ENCODE measurements around the gene CORO1C. TPM values are rescaled to one million over a fixed set of nuclear protein-coding genes. Genes with fewer than 3 reads are reported as not detected.
A peak's percentile ranks its signal among the peaks of the same experiment; 100 is the strongest.

CORO1C gene
- total and polyA plus RNA-seq, 9 of the 15 experiments (the other 6 are each of a cell fraction or from before 2014, with no cell fraction given) = 55.2 to 280 (median 150) TPM

DNA sequence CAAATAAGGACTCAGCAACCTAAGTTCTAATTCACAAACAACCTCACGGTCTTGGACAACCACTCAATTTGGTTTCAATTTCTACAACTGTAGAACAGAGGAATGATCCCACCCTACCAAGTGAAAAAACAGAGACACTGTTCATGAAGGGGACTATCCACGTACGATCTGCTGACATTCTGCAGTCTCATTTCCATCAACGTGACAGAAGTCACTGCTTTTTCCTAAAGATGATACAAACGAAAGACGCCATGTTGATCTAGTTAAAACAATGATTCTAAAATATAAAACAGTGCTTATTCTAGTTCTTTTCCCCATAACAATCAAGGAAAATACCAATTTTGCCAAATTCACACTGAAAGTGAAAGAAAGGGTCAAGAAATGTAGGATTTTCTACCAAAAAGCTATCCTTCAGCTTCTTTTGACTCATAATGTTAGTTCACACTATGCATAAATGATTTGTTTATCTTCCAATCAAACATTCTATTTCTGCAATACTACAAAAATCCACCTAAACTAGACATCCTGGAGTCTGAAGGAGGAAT lies 38.1 kb downstream of the CORO1C start (continued):
- TF ChIP-seq KDM4B (IDR thresholded peaks at IDR 0.05; ENCODE audit: borderline replicate concordance in 2 of 2, low read depth in 1 of 2) (no peak), ZNF133 (CRISPR knock-in tag; IDR thresholded peaks at IDR 0.05) (no peak), TBL1XR1 (IDR thresholded peaks at IDR 0.05; ENCODE audit: low read length in 2 of 2) (no peak), NR2C1 (IDR thresholded peaks at IDR 0.05) (no peak), NR2C1 (tag; IDR thresholded peaks at IDR 0.05) (peak; percentile 21; the same call in 1 of the 2 replicates), ZNF197 (CRISPR knock-in tag; IDR thresholded peaks at IDR 0.05; ENCODE audit: low read depth) (0 out of 2 replicates have a peak, but pooled peaks have one; percentile 19), U2AF2 (optimal IDR thresholded peaks at IDR 0.05; ENCODE audit: low read depth, low read length) (no peak), ZNF174 (CRISPR knock-in tag; IDR thresholded peaks at IDR 0.05) (no peak), SMC3 (conservative IDR thresholded peaks at IDR 0.05; ENCODE audit: insufficient read depth, low read depth, low read length) (no peak), EZH2 (IDR thresholded peaks at IDR 0.05; ENCODE audit: borderline replicate concordance, low read depth, low read length) (no peak), ZNF311 (CRISPR knock-in tag; IDR thresholded peaks at IDR 0.05) (no peak), POLR2AphosphoS5 (IDR thresholded peaks at IDR 0.05; ENCODE audit: control insufficient read depth, insufficient read depth, low read depth, low read length) (no peak), CBX1 (IDR thresholded peaks at IDR 0.05; ENCODE audit: low read depth) (no peak), BACH1 (tag; IDR thresholded peaks at IDR 0.05) (0 out of 2 replicates have a peak, but pooled peaks have one; percentile 3), L3MBTL2 (IDR thresholded peaks at IDR 0.05) (no peak), NR4A1 (CRISPR knock-in tag; IDR thresholded peaks at IDR 0.05) (no peak), NR4A1 (tag; IDR thresholded peaks at IDR 0.05) (peak; percentile 54; the same call in 1 of the 2 replicates), C11orf30 (IDR thresholded peaks at IDR 0.05; ENCODE audit: low read depth) (0 out of 2 replicates have a peak, but pooled peaks have one; percentile 3), TCF7 (IDR thresholded peaks at IDR 0.05; ENCODE audit: borderline replicate concordance) (no peak), ZNF431 (CRISPR knock-in tag; IDR thresholded peaks at IDR 0.05) (no peak), ZNF76 (CRISPR knock-in tag; IDR thresholded peaks at IDR 0.05; ENCODE audit: borderline replicate concordance) (no peak)
- TF ChIP-seq, protein P1, sequence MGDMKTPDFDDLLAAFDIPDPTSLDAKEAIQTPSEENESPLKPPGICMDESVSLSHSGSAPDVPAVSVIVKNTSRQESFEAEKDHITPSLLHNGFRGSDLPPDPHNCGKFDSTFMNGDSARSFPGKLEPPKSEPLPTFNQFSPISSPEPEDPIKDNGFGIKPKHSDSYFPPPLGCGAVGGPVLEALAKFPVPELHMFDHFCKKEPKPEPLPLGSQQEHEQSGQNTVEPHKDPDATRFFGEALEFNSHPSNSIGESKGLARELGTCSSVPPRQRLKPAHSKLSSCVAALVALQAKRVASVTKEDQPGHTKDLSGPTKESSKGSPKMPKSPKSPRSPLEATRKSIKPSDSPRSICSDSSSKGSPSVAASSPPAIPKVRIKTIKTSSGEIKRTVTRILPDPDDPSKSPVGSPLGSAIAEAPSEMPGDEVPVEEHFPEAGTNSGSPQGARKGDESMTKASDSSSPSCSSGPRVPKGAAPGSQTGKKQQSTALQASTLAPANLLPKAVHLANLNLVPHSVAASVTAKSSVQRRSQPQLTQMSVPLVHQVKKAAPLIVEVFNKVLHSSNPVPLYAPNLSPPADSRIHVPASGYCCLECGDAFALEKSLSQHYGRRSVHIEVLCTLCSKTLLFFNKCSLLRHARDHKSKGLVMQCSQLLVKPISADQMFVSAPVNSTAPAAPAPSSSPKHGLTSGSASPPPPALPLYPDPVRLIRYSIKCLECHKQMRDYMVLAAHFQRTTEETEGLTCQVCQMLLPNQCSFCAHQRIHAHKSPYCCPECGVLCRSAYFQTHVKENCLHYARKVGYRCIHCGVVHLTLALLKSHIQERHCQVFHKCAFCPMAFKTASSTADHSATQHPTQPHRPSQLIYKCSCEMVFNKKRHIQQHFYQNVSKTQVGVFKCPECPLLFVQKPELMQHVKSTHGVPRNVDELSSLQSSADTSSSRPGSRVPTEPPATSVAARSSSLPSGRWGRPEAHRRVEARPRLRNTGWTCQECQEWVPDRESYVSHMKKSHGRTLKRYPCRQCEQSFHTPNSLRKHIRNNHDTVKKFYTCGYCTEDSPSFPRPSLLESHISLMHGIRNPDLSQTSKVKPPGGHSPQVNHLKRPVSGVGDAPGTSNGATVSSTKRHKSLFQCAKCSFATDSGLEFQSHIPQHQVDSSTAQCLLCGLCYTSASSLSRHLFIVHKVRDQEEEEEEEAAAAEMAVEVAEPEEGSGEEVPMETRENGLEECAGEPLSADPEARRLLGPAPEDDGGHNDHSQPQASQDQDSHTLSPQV (IDR thresholded peaks at IDR 0.05) = peak; percentile 53; the same call in 1 of the 2 replicates
- TF ChIP-seq, protein P2, sequence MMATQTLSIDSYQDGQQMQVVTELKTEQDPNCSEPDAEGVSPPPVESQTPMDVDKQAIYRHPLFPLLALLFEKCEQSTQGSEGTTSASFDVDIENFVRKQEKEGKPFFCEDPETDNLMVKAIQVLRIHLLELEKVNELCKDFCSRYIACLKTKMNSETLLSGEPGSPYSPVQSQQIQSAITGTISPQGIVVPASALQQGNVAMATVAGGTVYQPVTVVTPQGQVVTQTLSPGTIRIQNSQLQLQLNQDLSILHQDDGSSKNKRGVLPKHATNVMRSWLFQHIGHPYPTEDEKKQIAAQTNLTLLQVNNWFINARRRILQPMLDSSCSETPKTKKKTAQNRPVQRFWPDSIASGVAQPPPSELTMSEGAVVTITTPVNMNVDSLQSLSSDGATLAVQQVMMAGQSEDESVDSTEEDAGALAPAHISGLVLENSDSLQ (IDR thresholded peaks at IDR 0.05) = peak; percentile 41
